Measurements from ENCODE around the gene SHF.
"Not testable (repeated sequence)": the region's sequence is repeated elsewhere in the genome, so short reads cannot be mapped to it uniquely, and the experiment has no call there.

SHF gene

GRCh38 chr15:45187894-45188830 lies at the start of gene SHF:
Gene SHF, minus strand, starts transcription at chr15:45187966. Its CDS starts 15 bp downstream, at chr15:45187951.
- peak; percentile 61 for DNase-seq (ENCODE audit: low read depth)

GRCh38 chr15:45236806-45237205 lies 49.0 kb upstream of the SHF start:
- not testable (repeated sequence) for DNase-seq (ENCODE audit: low read depth)

GRCh38 chr15:45234562-45235235 lies 46.9 kb upstream of the SHF start:
- DNase-seq (ENCODE audit: low read depth) = no peak

- no peak for DNase-seq (ENCODE audit: low read depth)
Observed at GRCh38 chr15:45231864-45232562, 44.2 kb upstream of the SHF start.

GRCh38 chr15:45231132-45231531 lies 43.4 kb upstream of the SHF start:
- DNase-seq (ENCODE audit: low read depth) = no peak

- DNase-seq (ENCODE audit: low read depth) = no peak
Observed at GRCh38 chr15:45230245-45230965, 42.6 kb upstream of the SHF start.

- no peak for DNase-seq (ENCODE audit: low read depth)
Observed at GRCh38 chr15:45228931-45229330, 41.2 kb upstream of the SHF start.

GRCh38 chr15:45225506-45226273 lies 37.9 kb upstream of the SHF start:
- no peak for DNase-seq (ENCODE audit: low read depth)

GRCh38 chr15:45224621-45225217 lies 37.0 kb upstream of the SHF start:
- DNase-seq (ENCODE audit: low read depth) = no peak

- no peak for DNase-seq (ENCODE audit: low read depth)
Observed at GRCh38 chr15:45221967-45222366, 34.2 kb upstream of the SHF start.

- no peak for DNase-seq (ENCODE audit: low read depth)
Observed at GRCh38 chr15:45221053-45221599, 33.4 kb upstream of the SHF start.

GRCh38 chr15:45212493-45212892 lies 24.7 kb upstream of the SHF start:
- no peak for DNase-seq (ENCODE audit: low read depth)

- peak; percentile 34 for DNase-seq (ENCODE audit: low read depth)
Observed at GRCh38 chr15:45205192-45205591, 17.4 kb upstream of the SHF start.

- DNase-seq (ENCODE audit: low read depth) = no peak
Observed at GRCh38 chr15:45203182-45203581, 15.4 kb upstream of the SHF start.

GRCh38 chr15:45201869-45202268 lies 14.1 kb upstream of the SHF start:
- no peak for DNase-seq (ENCODE audit: low read depth)

GRCh38 chr15:45201557-45201859 lies 13.7 kb upstream of the SHF start:
- no peak for DNase-seq (ENCODE audit: low read depth)

- peak; percentile 70 for DNase-seq (ENCODE audit: low read depth)
Observed at GRCh38 chr15:45200799-45201556, 13.2 kb upstream of the SHF start.

GRCh38 chr15:45200001-45200798 lies 12.4 kb upstream of the SHF start:
- DNase-seq (ENCODE audit: low read depth) = peak; percentile 89
